GM21723 (cell line): ENCODE data around the gene HCRT.
"Not testable (repeated sequence)": the region's sequence is repeated elsewhere in the genome, so short reads cannot be mapped to it uniquely, and the experiment has no call there.

Experiments used
- ATAC-seq: cut with Tn5 transposase; IDR thresholded peaks from one replicate; pipeline ENCODE4 v1.9.1; 2021; ENCODE audit warnings: mild to moderate bottlenecking, moderate library complexity; ENCODE audit not compliant: unreplicated experiment

HCRT gene

DNA sequence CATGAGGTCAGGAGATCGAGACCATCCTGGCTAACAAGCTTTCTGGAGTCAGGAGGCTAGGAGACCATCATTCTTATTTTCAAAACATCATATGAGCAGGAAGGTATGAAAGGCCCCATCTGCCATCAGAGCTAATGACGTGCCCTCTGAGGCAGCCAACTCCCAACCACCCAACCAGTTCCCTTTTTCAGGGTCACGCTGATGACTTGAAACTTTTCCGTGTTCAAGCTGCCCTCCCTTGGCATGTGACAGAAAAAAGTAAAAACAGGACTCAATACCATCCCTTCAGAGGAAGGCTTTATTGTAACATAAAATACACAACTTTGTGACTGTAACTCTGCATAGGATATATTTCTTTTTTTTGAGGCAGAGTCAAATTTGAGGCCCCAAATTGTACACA, 13.6 kb upstream of the HCRT start:
- ATAC-seq = no peak

DNA sequence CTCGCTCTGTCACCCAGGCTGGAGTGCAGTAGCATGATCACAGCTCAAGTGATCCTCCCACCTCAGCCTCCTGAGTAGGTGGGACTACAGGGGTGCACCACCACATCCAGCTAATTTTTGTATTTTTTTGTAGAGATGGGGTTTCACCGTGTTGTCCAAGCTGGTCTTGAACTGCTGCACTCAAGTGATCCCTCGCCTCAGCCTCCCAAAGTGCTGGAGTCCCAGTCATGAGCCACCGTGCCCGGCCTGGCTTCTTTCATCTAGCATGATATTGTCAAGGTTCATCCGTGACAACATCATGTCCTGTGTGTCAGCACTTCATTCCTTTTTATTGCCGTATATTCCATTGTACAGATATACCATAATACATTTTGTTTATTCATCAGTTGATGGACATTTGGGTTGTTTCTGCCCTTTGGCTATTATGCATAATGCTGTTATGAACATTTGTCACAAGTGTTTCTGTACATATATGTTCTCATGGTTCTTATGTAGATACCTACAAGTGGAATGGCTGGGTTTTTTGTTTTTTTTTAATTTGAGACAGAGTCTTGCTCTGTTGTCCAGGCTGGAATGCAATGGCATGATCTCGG, 12.4 kb upstream of the HCRT start:
- no peak for ATAC-seq

DNA sequence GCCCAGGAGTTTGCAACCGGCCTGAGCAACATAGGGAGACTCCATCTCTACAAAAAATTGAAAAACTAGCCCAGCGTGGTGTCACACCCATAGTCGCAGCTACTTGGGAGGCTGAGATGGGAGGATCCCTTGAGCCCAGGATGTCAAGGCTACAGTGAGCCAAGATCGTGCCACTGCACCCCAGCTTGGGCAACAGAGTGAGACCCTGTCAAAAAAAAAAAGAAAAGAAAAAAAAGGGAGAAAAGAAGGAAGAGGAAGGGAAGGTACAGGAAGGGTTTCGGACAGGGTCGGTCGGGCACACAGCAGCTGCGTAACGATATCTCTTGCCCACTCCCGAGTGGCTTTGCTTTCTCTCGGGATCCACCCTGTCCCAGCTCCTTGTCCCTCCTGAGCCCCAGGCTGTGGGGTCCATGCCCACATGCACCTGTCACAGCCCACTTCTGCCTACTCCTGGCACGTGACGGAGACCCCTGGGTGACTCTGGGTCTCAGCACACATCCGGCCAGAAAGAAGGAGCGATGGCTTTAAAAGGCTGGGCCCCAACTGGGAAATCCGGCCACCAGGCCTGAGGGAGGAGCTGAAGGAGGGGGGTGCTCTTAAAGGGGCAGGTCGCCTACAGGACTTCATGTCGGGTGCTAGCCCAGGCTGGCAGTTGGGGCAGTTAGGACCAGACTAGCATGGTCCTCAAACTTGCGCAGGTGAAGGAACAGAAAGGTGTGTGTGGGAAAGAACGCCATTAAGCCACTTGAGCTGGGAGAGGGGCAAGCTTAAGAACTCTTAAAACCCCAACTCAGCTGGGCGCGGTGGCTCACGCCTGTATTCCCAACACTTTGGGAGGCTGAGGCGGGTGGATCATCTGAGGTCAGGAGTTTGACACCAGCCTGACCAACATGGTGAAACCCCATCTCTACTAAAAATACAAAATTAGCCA, 9.0 kb upstream of the HCRT start, which contains the start of gene GHDC:
GHDC (minus strand) TSS at position 526 of the 931 bp plus-strand sequence. CDS start 913 bp downstream, outside the sequence.
- ATAC-seq = peak; percentile 80

DNA sequence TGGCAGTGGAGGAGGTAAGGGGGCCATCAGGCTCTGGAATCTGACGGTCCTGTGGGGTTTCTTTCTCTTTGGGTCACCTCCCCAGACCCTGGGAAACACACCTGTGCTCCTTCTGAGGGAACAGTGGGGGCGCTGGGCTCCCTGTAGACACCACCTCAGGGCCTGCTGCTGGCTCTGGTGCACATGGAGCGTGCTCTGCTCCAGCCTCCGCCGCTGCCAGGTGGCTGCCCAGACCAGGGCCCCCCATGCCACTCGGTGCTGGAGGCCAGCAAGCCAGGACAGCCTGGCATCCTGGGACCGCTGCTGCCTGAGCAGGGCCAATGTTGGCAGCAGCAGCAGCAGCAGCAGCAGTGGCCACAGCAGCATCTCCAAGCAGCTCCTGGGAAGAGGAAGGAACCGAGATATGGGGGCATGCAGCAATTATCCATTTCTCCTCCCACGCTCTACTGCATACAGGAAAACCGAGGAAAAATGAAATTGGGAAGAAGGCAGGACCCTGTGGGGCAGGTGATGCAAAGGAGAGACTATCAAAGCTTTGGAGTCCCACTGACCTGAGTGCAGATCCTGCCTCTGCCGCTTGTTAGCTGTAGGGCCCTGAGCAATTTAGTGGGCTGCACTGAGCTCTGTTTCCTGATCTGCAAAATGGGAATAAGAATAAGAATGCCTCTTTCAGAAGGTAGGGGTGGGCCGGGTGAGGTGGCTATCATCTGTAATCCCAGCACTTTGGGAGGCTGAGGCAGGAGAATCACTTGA, 8.1 kb upstream of the HCRT start:
- ATAC-seq = no peak

DNA sequence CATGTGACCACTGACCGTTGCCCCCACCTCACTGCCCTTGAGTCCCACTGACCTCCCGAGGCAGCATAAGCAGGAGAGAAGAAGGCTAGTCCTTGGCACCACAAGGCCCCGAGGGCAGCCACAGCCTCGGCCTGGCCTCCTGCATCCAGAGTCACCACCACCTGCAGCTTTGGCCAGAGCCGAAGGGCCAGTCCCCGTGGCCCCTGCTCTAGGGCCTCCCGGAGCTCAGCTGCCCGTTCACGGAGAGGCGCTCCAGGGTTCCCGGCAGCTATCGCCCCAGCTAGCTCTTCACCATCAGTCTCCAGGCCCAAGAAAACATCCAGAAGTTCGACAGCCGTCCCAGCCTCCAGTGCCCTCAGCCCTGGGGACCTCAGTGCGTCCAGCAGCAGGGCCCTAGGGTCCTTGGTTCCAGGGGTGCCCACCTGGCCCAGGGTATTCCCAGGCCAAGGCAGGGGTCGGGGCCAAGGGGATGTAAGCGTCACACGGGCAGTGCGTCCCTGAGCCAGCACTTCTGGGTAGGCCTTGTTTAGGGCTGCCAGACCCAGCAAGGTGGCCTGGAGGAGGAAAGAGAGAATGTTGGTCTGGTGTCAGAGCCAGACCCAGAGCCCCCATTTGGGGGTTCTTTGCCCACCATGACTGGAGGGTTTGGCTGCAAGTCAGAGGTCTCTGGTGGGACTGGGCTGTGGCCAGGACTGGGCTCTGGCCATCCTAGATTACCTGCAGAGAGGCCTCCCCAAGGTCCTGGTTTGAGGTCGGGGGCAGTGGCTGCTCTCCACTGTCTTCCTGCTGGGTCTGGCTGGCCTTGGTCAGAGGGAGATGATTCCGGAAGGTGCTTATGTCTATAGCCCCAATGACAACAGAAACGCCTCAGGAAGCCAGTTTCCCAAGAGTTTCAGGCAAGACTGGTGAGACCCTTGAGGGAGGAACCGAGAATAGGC, 7.2 kb upstream of the HCRT start:
- no peak for ATAC-seq

DNA sequence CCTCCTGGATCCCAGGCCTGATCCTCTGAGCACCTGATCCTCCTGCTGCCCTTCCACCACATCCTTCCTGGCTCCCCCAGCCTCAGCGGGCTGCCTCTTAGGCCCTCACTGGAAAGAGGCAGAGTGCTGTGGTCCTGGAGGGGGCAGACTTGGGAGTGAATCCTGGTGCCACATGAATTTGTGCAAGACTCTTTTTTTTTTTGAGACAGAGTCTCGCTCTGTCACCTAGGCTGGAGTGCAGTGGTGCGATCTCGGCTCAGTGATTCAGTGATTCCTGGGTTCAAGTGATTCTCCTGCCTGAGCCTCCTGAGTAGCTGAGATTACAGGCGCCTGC, 6.0 kb upstream of the HCRT start:
- ATAC-seq = no peak

DNA sequence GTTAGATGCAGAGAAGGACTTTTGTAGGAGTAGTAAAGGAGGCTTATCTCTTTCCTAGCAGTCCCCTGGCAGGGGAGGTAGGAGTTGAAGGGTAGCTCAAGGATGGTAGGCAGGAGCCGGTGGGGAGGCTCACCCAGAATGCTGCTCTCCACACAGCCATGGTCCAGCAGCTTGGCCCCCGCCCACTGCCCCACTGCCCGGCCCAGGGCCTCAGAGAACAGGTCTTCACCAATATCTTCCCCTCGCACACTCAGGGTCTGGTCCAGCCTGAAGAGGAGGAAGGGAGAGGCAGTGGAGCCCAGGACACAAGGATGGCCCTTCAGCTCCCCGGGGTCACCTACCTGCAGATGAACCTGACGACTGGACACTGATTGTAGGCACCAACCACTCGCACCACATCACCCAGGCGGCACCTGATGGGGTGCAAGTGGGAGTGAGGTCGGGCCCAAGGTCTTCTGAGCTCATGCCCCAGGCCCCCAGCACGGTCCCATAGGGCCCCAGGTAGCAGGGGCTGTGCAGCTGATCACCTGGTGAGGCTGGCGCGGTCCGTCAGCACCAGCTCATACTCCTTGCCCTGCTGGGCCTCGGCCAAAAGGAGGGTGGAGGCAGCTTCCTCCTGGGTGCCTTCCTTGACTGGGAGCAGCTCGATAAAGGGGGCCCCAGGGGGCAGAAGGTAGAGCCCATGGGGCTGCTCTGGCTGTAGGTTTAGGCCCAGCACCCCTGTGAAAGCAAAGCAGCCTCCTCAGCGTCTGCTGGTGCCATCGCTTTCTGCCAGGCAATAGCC, 5.4 kb upstream of the HCRT start:
- no peak for ATAC-seq

DNA sequence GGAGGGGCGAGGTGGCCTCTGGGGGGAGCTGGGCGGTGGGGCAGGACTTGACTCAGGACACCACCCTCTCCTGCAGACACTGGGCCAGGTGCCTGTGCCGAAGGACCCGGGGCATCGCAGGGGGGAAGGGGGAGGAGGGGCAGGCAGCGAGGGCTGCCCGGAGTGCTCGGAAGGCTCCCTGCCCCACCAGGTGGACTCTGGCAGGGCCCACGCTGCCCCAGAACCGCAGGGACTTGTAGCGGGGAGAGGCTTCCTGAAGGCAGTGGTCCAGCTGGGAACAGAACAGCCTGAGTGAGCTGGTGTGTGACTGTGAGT, 4.4 kb upstream of the HCRT start:
- ATAC-seq = no peak

DNA sequence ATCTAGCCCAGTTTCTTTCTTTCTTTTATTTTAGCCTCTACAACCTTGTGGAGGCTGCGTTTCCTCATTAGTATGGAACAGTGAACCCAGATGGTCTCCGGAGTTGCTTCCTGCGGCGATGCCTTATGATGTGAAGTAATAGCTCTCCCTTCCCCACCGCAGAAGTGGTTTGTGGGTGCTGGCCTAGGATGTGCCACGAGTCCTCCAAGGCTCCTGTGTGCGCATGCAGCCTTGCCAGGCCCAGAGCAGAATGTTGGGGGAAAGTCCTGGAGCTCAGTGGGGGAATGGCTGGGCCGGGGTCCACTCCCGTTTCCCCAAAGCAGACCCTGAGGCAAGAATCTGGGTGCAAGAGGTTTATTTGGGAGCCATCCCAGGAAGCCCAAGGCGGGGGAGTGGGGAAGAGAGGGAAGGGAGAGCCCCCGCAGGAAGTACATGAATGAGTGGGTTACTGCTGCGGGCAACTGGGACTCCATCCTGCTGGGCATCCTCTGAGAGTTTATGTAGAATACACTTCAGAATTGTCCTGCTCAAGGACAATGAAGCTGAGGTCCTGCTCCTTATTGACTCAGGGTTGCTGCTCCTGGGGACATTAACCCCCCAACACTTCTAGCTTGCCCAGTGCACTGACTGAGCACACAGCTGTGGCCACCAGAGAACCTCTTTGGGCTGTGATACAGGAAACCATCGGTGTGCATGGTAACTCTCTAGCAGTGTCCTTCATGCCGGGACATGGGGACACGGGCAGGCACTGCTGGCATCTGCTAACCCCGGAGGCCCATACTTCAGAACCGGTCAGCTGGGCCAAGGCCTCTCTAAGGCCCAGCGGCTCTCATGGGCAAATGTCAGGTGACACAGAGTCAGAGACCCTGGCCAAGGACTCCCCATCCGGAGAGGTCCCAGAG, 3.7 kb upstream of the HCRT start:
- no peak for ATAC-seq

DNA sequence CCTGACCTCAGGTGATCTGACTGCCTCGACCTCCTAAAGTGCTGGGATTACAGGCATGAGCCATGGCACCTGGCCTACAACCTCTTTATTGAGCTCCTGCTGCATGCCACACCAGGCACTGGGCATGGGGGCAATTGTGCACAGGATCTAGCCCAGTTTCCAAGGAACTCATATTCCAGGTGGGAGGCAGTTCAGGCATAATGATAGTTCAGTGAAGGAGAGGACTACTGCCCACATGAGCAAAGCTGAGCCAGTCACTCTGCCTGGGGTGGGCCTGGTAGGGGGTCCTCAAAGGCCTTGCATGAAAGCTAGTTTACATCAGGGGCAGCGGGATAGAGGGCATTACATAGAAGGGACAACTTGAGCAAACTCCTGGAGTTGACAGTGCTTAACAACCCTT, 2.6 kb upstream of the HCRT start:
- no peak for ATAC-seq

DNA sequence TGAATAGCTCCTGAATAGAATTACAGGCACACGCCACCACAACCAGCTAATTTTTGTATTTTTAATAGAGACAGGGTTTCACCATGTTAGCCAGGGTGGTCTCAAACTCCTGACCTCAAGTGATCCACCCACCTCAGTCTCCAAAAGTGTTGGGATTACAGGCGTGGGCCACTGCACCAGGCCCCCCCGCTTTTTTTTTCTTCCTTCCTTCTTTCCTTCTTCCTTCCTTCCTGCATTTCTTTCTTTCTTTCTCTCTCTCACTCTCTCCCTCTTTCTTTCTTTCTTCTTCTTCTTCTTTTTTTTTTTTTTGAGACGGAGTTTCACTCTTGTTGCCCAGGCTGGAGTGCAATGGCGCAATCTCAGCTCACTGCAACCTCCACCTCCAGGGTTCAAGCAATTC, 939 bp upstream of the HCRT start:
- ATAC-seq = not testable (repeated sequence)

DNA sequence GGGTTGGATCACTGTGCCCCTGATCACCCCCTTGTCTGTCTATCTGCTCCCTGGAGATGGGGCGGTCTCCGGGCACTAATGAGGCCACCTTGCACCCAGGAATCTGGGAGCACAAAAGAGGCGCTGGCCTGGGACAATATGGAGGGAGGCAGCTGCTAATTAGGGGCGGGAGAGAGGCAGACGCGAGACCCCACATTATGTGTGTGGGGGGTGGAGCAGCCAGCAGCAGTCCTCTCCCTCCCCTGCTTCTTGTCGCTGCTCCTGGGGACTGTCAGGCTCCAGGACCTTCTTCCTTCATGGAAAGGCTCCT, 324 bp upstream of the HCRT start:
- no peak for ATAC-seq

DNA sequence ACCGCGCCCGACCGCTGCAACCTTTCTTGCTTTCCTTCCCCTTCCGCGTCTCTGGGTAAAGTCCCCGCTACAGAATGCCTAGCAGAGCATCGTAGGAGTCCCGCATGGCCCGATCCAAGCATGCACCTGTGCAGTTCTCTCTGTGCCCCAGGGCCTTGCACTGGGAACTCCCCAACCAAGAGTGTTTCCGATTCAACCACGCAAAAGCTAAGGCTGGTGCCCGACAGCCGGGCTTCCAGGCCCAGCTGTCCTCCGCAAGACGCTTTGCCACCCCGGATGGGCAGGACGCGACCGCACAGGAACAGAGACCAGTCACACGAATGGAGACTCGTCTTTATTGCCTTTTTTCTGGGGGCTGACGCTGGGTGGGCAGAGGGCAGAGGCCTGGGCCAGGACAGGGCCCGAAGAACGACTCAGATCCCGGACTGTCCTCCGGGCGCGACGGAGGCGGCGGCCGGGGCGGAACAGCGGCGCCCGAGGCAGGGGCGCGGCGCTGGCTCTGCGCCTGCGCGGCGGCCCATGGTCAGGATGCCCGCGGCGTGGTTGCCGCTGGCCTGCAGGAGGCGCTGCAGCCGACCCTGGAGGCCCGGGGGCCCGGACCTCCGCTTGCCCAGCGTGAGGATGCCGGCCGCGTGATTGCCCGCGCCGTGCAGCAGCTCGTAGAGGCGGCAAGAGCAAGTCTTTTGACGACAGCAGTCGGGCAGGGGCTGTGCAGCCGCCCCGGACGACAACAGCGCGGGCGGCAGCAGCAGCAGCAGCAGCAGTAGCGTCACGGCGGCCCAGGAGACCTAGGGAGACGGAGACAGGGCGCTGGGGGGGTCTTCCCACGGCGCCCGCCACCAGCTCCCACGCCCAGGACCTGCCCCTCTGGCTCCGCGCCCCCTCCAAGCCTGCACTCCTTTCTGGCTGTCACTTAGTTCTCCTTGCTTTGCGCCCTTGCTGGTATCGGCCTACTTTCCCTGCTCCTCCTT, 1.2 kb downstream of the HCRT start:
- ATAC-seq = peak; percentile 67

DNA sequence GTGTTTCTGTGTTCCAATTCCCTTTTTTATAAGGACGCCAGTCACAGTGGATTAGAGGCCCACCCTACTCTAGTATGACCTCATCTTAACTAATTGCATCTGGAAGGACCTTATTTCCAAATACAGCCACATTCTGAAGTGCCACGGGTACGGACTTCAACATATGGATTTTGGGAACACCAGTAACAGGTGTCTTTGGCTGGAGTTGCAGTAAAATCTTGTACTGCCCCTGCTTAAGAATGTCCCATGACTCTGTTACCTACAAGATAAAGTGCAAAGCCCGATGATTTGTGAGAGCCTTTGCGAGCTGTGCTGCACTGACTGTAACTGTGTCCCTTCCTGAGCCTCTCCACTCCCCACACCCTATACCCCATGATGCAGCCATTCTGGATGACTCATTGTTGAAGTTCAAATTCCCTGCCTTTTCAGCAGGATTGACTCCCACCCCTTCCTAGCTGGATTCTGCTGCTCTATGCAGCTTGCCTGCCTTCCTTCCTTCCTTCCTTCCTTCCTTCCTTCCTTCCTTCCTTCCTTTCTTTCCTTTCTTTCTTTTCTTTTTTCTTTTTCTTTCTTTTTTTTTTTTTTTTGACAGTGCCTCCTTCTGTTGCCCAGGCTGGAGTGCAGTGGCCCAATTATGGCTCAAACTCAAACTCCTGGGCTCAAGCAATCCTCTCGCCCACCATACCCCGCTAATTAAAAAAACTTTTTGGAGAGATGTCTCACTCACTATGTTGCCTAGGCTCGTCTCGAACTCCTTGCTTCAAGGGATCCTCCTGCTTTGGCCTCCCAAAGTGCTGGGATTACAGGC, 2.1 kb downstream of the HCRT start:
- ATAC-seq = no peak

DNA sequence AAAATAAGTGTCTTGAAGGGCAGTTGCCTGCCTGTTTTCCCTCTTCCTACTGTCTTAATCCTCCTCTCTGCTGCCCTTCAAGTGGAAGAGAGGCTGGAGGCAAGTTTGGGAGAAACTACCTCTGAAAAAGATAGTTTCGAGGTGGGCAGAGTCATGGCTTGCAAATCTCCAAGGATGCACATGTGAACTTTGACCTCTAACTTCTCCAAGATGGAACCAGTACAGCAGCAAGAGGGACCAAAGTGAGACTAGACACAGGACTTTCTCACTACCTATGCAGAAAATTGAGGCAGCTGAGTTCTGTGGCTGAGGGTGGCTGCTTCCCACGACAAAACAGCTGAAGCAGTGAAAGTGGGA, 3.4 kb downstream of the HCRT start:
- no peak for ATAC-seq

DNA sequence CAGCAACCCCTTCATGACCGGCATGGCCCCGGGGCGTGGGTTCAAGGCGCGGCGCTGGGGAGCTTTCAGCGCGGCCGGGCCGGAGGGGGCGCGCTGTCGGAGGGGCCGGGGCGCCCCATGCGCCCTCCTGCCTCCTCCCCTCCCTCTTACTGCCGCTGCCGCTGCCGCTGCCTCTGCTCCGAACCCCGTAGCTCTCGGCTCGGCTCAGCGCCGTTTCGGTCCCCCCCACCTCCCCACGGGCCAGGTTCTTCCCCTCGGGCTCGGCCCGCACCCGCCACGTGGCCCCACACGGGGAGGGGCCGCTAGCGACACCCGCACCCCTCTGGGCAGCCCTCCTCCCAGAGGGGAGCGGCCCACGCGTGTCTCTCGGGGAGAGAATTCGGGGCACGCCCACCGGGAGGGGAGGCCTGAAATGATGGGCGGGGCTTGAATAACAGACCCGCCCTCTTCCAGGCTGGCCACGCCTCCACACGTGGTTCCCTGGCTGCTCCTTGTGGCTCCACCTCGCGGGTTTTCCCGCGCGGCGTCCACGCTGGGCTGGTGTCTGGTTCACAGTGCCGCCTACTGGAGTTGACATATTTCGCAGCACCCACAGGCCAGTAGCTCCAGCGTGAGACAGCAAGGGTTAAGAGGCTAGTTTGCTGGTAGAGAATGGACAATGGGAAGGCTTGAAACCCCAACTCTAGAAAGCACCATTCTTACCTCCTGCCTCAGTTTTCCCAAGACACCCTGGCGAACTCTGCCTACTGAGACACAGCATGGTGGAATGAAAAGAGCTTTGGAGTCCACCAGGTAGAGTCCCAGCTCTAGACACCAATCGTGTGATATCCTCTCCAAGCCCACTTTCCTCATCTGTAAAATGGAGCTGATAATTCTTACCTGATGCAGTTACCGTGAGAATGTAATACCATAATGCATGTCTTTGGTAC, 4.1 kb downstream of the HCRT start, which contains the start of gene KCNH4:
KCNH4 (minus strand) TSS at position 221 of the 929 bp plus-strand sequence; CDS start at position 24, 197 bp downstream.
- peak; percentile 31 for ATAC-seq
